ENCODE measurements around the gene GSTO1.

DNA sequence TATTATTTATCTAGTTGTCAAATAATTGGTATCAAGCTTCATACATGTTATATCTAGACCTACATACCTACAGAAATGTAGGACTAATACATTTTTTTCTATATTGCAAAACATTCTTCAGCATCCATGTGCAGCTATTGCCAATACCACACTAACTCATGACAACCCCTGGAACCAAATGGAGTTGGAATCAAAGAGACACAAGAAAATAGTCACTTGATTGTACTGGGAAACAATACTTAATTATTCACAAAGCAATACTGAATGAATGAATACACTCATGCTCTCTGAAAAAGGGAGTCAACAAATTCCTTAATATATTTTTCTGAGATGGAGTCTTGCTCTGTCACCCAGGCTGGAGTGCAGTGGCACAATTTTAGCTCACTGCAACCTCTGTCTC, 12.1 kb upstream of the GSTO1 start:
- TF ChIP-seq, protein P1, sequence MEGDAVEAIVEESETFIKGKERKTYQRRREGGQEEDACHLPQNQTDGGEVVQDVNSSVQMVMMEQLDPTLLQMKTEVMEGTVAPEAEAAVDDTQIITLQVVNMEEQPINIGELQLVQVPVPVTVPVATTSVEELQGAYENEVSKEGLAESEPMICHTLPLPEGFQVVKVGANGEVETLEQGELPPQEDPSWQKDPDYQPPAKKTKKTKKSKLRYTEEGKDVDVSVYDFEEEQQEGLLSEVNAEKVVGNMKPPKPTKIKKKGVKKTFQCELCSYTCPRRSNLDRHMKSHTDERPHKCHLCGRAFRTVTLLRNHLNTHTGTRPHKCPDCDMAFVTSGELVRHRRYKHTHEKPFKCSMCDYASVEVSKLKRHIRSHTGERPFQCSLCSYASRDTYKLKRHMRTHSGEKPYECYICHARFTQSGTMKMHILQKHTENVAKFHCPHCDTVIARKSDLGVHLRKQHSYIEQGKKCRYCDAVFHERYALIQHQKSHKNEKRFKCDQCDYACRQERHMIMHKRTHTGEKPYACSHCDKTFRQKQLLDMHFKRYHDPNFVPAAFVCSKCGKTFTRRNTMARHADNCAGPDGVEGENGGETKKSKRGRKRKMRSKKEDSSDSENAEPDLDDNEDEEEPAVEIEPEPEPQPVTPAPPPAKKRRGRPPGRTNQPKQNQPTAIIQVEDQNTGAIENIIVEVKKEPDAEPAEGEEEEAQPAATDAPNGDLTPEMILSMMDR (tag by site-specific recombination; IDR thresholded peaks at IDR 0.05) = no peak
- TF ChIP-seq, protein P2, sequence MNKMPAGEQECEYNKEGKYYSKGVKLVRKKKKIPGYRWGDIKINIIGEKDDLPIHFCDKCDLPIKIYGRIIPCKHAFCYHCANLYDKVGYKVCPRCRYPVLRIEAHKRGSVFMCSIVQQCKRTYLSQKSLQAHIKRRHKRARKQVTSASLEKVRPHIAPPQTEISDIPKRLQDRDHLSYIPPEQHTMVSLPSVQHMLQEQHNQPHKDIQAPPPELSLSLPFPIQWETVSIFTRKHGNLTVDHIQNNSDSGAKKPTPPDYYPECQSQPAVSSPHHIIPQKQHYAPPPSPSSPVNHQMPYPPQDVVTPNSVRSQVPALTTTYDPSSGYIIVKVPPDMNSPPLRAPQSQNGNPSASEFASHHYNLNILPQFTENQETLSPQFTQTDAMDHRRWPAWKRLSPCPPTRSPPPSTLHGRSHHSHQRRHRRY (tag by site-specific recombination; IDR thresholded peaks at IDR 0.05) = no peak
- TF ChIP-seq, protein P3, sequence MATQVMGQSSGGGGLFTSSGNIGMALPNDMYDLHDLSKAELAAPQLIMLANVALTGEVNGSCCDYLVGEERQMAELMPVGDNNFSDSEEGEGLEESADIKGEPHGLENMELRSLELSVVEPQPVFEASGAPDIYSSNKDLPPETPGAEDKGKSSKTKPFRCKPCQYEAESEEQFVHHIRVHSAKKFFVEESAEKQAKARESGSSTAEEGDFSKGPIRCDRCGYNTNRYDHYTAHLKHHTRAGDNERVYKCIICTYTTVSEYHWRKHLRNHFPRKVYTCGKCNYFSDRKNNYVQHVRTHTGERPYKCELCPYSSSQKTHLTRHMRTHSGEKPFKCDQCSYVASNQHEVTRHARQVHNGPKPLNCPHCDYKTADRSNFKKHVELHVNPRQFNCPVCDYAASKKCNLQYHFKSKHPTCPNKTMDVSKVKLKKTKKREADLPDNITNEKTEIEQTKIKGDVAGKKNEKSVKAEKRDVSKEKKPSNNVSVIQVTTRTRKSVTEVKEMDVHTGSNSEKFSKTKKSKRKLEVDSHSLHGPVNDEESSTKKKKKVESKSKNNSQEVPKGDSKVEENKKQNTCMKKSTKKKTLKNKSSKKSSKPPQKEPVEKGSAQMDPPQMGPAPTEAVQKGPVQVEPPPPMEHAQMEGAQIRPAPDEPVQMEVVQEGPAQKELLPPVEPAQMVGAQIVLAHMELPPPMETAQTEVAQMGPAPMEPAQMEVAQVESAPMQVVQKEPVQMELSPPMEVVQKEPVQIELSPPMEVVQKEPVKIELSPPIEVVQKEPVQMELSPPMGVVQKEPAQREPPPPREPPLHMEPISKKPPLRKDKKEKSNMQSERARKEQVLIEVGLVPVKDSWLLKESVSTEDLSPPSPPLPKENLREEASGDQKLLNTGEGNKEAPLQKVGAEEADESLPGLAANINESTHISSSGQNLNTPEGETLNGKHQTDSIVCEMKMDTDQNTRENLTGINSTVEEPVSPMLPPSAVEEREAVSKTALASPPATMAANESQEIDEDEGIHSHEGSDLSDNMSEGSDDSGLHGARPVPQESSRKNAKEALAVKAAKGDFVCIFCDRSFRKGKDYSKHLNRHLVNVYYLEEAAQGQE (tag by site-specific recombination; IDR thresholded peaks at IDR 0.05) = no peak
- no peak for TF ChIP-seq ZNF37A (tag by site-specific recombination; IDR thresholded peaks at IDR 0.05)
- TF ChIP-seq, protein P4, sequence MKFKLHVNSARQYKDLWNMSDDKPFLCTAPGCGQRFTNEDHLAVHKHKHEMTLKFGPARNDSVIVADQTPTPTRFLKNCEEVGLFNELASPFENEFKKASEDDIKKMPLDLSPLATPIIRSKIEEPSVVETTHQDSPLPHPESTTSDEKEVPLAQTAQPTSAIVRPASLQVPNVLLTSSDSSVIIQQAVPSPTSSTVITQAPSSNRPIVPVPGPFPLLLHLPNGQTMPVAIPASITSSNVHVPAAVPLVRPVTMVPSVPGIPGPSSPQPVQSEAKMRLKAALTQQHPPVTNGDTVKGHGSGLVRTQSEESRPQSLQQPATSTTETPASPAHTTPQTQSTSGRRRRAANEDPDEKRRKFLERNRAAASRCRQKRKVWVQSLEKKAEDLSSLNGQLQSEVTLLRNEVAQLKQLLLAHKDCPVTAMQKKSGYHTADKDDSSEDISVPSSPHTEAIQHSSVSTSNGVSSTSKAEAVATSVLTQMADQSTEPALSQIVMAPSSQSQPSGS (tag by site-specific recombination; IDR thresholded peaks at IDR 0.05; ENCODE audit: low read depth) = no peak
- no peak for TF ChIP-seq ZSCAN16 (tag by site-specific recombination; IDR thresholded peaks at IDR 0.05)
- TF ChIP-seq, protein P5, sequence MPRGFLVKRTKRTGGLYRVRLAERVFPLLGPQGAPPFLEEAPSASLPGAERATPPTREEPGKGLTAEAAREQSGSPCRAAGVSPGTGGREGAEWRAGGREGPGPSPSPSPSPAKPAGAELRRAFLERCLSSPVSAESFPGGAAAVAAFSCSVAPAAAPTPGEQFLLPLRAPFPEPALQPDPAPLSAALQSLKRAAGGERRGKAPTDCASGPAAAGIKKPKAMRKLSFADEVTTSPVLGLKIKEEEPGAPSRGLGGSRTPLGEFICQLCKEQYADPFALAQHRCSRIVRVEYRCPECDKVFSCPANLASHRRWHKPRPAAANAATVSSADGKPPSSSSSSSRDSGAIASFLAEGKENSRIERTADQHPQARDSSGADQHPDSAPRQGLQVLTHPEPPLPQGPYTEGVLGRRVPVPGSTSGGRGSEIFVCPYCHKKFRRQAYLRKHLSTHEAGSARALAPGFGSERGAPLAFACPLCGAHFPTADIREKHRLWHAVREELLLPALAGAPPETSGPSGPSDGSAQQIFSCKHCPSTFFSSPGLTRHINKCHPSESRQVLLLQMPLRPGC (tag by site-specific recombination; IDR thresholded peaks at IDR 0.05) = no peak
- TF ChIP-seq, protein P6, sequence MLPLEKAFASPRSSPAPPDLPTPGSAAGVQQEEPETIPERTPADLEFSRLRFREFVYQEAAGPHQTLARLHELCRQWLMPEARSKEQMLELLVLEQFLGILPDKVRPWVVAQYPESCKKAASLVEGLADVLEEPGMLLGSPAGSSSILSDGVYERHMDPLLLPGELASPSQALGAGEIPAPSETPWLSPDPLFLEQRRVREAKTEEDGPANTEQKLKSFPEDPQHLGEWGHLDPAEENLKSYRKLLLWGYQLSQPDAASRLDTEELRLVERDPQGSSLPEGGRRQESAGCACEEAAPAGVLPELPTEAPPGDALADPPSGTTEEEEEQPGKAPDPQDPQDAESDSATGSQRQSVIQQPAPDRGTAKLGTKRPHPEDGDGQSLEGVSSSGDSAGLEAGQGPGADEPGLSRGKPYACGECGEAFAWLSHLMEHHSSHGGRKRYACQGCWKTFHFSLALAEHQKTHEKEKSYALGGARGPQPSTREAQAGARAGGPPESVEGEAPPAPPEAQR (tag by site-specific recombination; IDR thresholded peaks at IDR 0.05) = no peak
- no peak for TF ChIP-seq ZNF302 (tag by site-specific recombination; IDR thresholded peaks at IDR 0.05; ENCODE audit: low read depth)
- TF ChIP-seq GLI2 (tag by site-specific recombination; IDR thresholded peaks at IDR 0.05; ENCODE audit: borderline replicate concordance, low read depth) = no peak
- TF ChIP-seq ZFP69B (tag by site-specific recombination; IDR thresholded peaks at IDR 0.05) = no peak
- TF ChIP-seq ZNF768 (tag by site-specific recombination; IDR thresholded peaks at IDR 0.05) = no peak
